ENCODE measurements around the gene B4GALT7. TPM values are rescaled to one million over a fixed set of nuclear protein-coding genes. Genes with fewer than 3 reads are reported as not detected.

The B4GALT7 gene
- polyA plus RNA-seq, 1 donor from 2014 or later, result 60.2 TPM

DNA sequence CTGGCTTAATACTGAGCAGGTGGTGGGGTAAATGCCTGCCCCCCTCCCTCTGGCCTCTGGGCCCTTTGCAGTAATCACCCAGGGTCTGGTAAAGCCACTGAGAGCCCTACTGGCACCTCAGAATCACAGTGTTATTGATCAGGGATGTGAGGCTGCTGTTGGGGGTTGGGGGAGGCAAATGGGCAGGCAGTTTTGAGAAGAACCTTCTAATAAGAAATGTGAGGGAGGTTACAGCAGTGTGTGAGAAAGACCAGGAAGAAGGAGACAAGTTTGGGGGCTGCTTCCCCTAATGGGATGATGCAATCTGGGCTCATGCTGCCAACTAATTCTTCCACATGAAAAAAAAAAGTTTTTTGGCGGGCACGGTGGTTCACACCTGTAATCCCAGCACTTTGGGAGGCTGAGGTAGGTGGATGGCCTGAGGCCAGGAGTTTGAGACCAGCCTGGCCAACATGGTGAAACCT, 3.1 kb upstream of the B4GALT7 start:
- H2AFZ ChIP-seq (ENCODE audit: low read depth, low read length), result no peak overlapping the region
- TF ChIP-seq RAD21 (conservative IDR thresholded peaks at IDR 0.05) (no peak), EZH2 (IDR thresholded peaks at IDR 0.05; ENCODE audit: borderline replicate concordance, insufficient read depth, low read length, poor library complexity, severe bottlenecking) (no peak), REST (IDR thresholded peaks at IDR 0.05; ENCODE audit: borderline replicate concordance) (no peak), POLR2AphosphoS5 (IDR thresholded peaks at IDR 0.05) (no peak), EP300 (conservative IDR thresholded peaks at IDR 0.05; ENCODE audit: poor library complexity, severe bottlenecking) (no peak), TAF1 (IDR thresholded peaks at IDR 0.05; ENCODE audit: low read depth) (no peak), MXI1 (conservative IDR thresholded peaks at IDR 0.05; ENCODE audit: poor library complexity, severe bottlenecking) (no peak), SMC3 (conservative IDR thresholded peaks at IDR 0.05; ENCODE audit: poor library complexity) (no peak)
- TF ChIP-seq, protein P1, sequence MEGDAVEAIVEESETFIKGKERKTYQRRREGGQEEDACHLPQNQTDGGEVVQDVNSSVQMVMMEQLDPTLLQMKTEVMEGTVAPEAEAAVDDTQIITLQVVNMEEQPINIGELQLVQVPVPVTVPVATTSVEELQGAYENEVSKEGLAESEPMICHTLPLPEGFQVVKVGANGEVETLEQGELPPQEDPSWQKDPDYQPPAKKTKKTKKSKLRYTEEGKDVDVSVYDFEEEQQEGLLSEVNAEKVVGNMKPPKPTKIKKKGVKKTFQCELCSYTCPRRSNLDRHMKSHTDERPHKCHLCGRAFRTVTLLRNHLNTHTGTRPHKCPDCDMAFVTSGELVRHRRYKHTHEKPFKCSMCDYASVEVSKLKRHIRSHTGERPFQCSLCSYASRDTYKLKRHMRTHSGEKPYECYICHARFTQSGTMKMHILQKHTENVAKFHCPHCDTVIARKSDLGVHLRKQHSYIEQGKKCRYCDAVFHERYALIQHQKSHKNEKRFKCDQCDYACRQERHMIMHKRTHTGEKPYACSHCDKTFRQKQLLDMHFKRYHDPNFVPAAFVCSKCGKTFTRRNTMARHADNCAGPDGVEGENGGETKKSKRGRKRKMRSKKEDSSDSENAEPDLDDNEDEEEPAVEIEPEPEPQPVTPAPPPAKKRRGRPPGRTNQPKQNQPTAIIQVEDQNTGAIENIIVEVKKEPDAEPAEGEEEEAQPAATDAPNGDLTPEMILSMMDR (IDR thresholded peaks at IDR 0.05; ENCODE audit: poor library complexity, severe bottlenecking), result no peak
- peaks cover 18% of the 10 kb centered on the region for H3K79me2 ChIP-seq (replicated peaks; ENCODE audit: insufficient read depth, low read length)
- H3K4me2 ChIP-seq (ENCODE audit: low read length), result no peak overlapping the region
- no peaks in the 10 kb centered on the region for H4K20me1 ChIP-seq (ENCODE audit: insufficient read depth)
- H3K27ac ChIP-seq (ENCODE audit: low read length), result no peak overlapping the region
- H3K27me3 ChIP-seq (ENCODE audit: insufficient read depth, low read depth, low read length), result no peaks in the 10 kb centered on the region
- no peak overlapping the region for H3K4me3 ChIP-seq (ENCODE audit: low read length)
- peaks cover 8% of the 10 kb centered on the region for H3K36me3 ChIP-seq (ENCODE audit: insufficient read depth, low read length)
- no peak overlapping the region for H3K9ac ChIP-seq (ENCODE audit: low read length)
- no peaks in the 10 kb centered on the region for H3F3A ChIP-seq (ENCODE audit: insufficient read depth, low read length, poor library complexity, severe bottlenecking)
- H3K9me2 ChIP-seq (ENCODE audit: insufficient read depth, low read length), result no peaks in the 10 kb centered on the region
- H3K9me3 ChIP-seq (ENCODE audit: low read length), result no peaks in the 10 kb centered on the region

DNA sequence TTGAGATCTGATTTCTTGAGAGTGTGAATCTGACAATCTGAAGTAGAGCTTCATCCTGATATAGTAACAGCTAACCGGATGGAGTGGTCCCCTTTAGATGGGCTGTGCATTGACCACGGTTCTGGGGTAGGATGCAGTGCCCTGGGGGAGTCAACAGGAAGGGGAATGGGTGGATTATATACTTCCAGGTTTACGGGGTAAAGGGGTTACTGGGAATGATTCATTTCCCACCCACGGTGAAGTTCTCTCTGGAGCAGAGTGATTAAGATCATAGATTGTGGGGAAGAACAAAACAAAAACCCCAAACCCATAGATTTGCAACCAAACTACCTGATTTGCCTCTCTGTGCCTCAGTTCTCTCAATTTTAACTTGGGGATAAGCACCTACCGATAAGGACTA, 1.5 kb upstream of the B4GALT7 start:
- peaks cover 7% of the 10 kb centered on the region for H3K79me2 ChIP-seq (replicated peaks; ENCODE audit: insufficient read depth, low read length)
- H3K9me2 ChIP-seq (ENCODE audit: insufficient read depth, low read length), result no peaks in the 10 kb centered on the region
- no peaks in the 10 kb centered on the region for H3K27me3 ChIP-seq (ENCODE audit: insufficient read depth, low read depth, low read length)
- H2AFZ ChIP-seq (ENCODE audit: low read depth, low read length), result no peak overlapping the region
- no peaks in the 10 kb centered on the region for H4K20me1 ChIP-seq (ENCODE audit: insufficient read depth)
- H3K36me3 ChIP-seq (ENCODE audit: insufficient read depth, low read length), result peaks cover 8% of the 10 kb centered on the region
- H3K4me2 ChIP-seq (ENCODE audit: low read length), result no peak overlapping the region
- H3F3A ChIP-seq (ENCODE audit: insufficient read depth, low read length, poor library complexity, severe bottlenecking), result no peaks in the 10 kb centered on the region
- H3K27ac ChIP-seq (ENCODE audit: low read length), result no peak overlapping the region
- no peak overlapping the region for H3K4me3 ChIP-seq (ENCODE audit: low read length)
- no peaks in the 10 kb centered on the region for H3K9me3 ChIP-seq (ENCODE audit: low read length)
- TF ChIP-seq MXI1 (conservative IDR thresholded peaks at IDR 0.05; ENCODE audit: poor library complexity, severe bottlenecking) (no peak), SMC3 (conservative IDR thresholded peaks at IDR 0.05; ENCODE audit: poor library complexity) (no peak), EP300 (conservative IDR thresholded peaks at IDR 0.05; ENCODE audit: poor library complexity, severe bottlenecking) (no peak), EZH2 (IDR thresholded peaks at IDR 0.05; ENCODE audit: borderline replicate concordance, insufficient read depth, low read length, poor library complexity, severe bottlenecking) (no peak), RAD21 (conservative IDR thresholded peaks at IDR 0.05) (no peak), TAF1 (IDR thresholded peaks at IDR 0.05; ENCODE audit: low read depth) (no peak), REST (IDR thresholded peaks at IDR 0.05; ENCODE audit: borderline replicate concordance) (no peak), POLR2AphosphoS5 (IDR thresholded peaks at IDR 0.05) (no peak)
- TF ChIP-seq, protein P1 (IDR thresholded peaks at IDR 0.05; ENCODE audit: poor library complexity, severe bottlenecking), result no peak
- no peak overlapping the region for H3K9ac ChIP-seq (ENCODE audit: low read length)
